PC-9 (cell line): ENCODE data around the gene RNF5. TPM values are rescaled to one million over a fixed set of nuclear protein-coding genes. Genes with fewer than 3 reads are reported as not detected.

ENCODE experiments used
- BruUV-seq: library from RNA; stranded (reverse); fragments of 400-500 nt; replicated peaks from 2 replicates; lab custom pipeline; 2021; lab: Mats Ljungman, UMichigan
- CTCF ChIA-PET: fragments of 300-600 bp; sonication (Branson Sonifier 250); formaldehyde crosslinking; loops from one replicate; lab custom pipeline; 2022; ENCODE audit warnings: antibody characterized with exemption; lab: Charles Lee
- POLR2A ChIA-PET: fragments of 300-600 bp; sonication (Branson Sonifier 250); formaldehyde crosslinking; loops from one replicate; lab custom pipeline; 2022; ENCODE audit warnings: antibody characterized with exemption; ENCODE audit not compliant: unreplicated experiment; lab: Charles Lee
- DNase-seq, 2 experiments: peaks; one replicate each; pipeline versions ENCODE4 v3.0.0 to v3.0.0-alpha.2; 2015 to 2022; ENCODE audit warnings: mixed read lengths in 1 of 2
- H2AFZ ChIP-seq: fragments of 200-600 bp; sonication (generic); 2 replicates; pipeline ENCODE4 v1.8.1; 2017; ENCODE audit warnings: antibody characterized with exemption
- H3F3A ChIP-seq: fragments of 200-600 bp; sonication (generic); 2 replicates; pipeline ENCODE4 v1.8.1; 2017; ENCODE audit warnings: antibody characterized with exemption, mild to moderate bottlenecking, low read depth; ENCODE audit not compliant: insufficient read depth
- H3K27ac ChIP-seq: fragments of 200-600 bp; sonication (generic); 2 replicates; pipeline ENCODE4 v1.6.1; 2016; ENCODE audit warnings: mixed run types
- H3K27me3 ChIP-seq: fragments of 200-600 bp; sonication (generic); 2 replicates; pipeline ENCODE4 v1.6.1; 2016; ENCODE audit warnings: low read depth, mixed run types; ENCODE audit not compliant: insufficient read depth
- H3K36me3 ChIP-seq: fragments of 200-600 bp; sonication (generic); 2 replicates; pipeline ENCODE4 v1.6.1; 2016; ENCODE audit warnings: low read depth, mixed run types
- H3K4me1 ChIP-seq: fragments of 200-600 bp; sonication (generic); replicated peaks from 2 replicates; pipeline ENCODE4 v1.6.1; 2016; ENCODE audit warnings: mixed run types; ENCODE audit not compliant: insufficient read depth
- H3K4me2 ChIP-seq: fragments of 200-600 bp; sonication (generic); 2 replicates; pipeline ENCODE4 v1.6.1; 2017; ENCODE audit warnings: mixed run types
- H3K4me3 ChIP-seq: fragments of 200-600 bp; sonication (generic); 2 replicates; pipeline ENCODE4 v1.6.1; 2016; ENCODE audit warnings: mixed run types
- H3K79me2 ChIP-seq: fragments of 200-600 bp; sonication (generic); 2 replicates; pipeline ENCODE4 v1.6.1; 2017; ENCODE audit warnings: low read depth, mixed run types
- H3K9me2 ChIP-seq: fragments of 200-600 bp; sonication (generic); 2 replicates; pipeline ENCODE4 v1.8.1; 2017; ENCODE audit warnings: mild to moderate bottlenecking; ENCODE audit not compliant: insufficient read depth
- H3K9me3 ChIP-seq: fragments of 200-600 bp; sonication (generic); 2 replicates; pipeline ENCODE4 v1.8.1; 2016; ENCODE audit warnings: low read depth; ENCODE audit not compliant: insufficient read depth
- H4K20me1 ChIP-seq: fragments of 200-600 bp; sonication (generic); 2 replicates; pipeline ENCODE4 v1.8.1; 2017; ENCODE audit not compliant: insufficient read depth
- EZH2 ChIP-seq: fragments of 200-600 bp; sonication (generic); IDR thresholded peaks from 2 replicates; pipeline ENCODE4 v1.8.0; 2017; ENCODE audit warnings: antibody characterized with exemption, low read depth
- intact Hi-C: fragments of 100-400 bp; cut with micrococcal nuclease; formaldehyde crosslinking; loops from one replicate; pipeline ENCODE4 v1.10.0; 2022; ENCODE audit not compliant: unreplicated experiment
- total RNA-seq: library from RNA; stranded (reverse); gene quantifications from 2 replicates; pipeline ENCODE4 v1.2.3, GENCODE V29; 2021
- TF ChIP-seq, protein P1 (sequence below): fragments of 200-600 bp; sonication (generic); conservative IDR thresholded peaks from 2 replicates; pipeline ENCODE4 v1.6.1; 2017; ENCODE audit warnings: mixed run types, antibody characterized with exemption, mild to moderate bottlenecking, moderate library complexity

RNF5 gene
- total RNA-seq, 1 experiment from 2014 or later = 45.6 TPM

DNA sequence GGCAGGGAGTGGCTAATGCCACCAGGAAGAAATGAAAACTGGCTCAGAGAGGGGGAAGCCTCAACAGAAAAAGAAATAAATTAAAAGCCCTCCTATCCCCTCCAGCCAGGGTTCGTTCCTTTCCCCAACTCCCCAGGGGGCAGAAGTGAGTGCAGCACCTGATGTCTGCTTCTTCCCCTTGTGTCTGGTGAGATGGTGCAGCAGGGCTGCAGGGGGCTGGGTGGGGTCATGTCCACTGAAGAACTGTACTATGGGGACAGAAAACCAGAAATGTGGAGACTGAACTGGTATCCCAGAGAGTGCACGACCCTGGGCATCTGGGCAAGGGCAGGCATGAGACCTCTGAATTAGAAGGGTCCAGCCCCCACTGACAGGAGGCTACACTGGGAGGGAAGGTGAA is 9.9 kb upstream of the RNF5 start:
- Histone ChIP-seq H3K4me1 (0 out of 2 replicates have a peak, but pooled peaks cover 6% of the 10 kb centered on the region), H3K4me2 (no peak overlapping the region), H2AFZ (no peak overlapping the region), H3K27me3 (no peaks in the 10 kb centered on the region), H3K4me3 (no peak overlapping the region), H3K9me2 (no peaks in the 10 kb centered on the region), H3K9me3 (no peaks in the 10 kb centered on the region), H3K36me3 (no peaks in the 10 kb centered on the region), H3K79me2 (no peaks in the 10 kb centered on the region), H3F3A (peaks cover 17% of the 10 kb centered on the region; the same call in 1 of the 2 replicates), H3K27ac (no peak overlapping the region), H4K20me1 (no peaks in the 10 kb centered on the region)
- POLR2A ChIA-PET = no interaction called here
- intact Hi-C loops = no loop called here
- no peak for DNase-seq
- CTCF ChIA-PET = interaction anchor here (1.2 kb wide), 1 partner anchor 17 kb away, joined by 5 read pairs; no protein-coding TSS in a partner anchor
- no TSS peak for BruUV-seq
- TF ChIP-seq EZH2 = no peak

DNA sequence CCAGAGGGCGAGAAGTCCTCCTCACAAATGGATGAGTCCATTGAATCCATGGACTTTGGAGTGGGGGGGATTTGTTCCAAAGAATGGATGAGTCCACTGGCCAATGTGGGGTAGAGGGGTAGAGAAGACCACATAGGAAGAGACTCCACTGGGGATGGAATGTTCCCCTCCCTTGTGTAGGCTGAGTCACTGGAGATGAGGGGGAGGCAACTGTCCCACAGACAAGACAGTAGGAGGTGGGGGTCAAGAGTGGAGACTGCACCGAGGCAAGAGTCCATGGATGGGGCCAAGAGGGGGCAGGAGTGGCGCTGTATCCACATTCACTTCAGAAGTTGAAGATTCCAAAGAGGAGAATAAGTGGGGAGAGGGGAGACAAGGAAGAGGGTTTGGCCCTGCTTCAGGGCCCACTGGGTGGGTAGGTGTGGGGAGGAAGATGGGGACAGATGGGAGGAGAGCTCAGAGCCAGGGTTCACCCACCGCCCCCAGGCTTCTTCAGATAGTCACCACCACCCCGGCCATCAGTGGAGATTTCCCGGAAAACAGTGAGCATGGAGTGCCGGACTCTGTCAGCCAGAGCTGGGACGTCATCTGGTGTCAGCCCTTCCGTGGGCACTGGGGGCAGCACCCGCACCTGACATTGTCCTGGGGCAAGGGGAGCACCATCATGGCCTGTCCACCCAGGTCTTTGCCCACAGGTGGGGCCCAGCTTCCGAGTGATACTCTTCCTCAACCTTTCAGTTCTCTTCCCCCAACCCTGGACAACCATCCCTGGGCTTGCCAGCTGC is 9.2 kb upstream of the RNF5 start:
- Histone ChIP-seq H3K4me3 (no peak overlapping the region), H3F3A (peaks cover 17% of the 10 kb centered on the region; the same call in 1 of the 2 replicates), H2AFZ (no peak overlapping the region), H3K4me1 (0 out of 2 replicates have a peak, but pooled peaks cover 7% of the 10 kb centered on the region), H3K27ac (no peak overlapping the region), H3K36me3 (no peaks in the 10 kb centered on the region), H3K9me2 (no peaks in the 10 kb centered on the region), H3K4me2 (no peak overlapping the region), H3K27me3 (no peaks in the 10 kb centered on the region), H3K79me2 (no peaks in the 10 kb centered on the region), H4K20me1 (no peaks in the 10 kb centered on the region), H3K9me3 (no peaks in the 10 kb centered on the region)
- ChIA-PET POLR2A (interaction anchor here (0.6 kb wide), 2 partner anchors 33 to 271 kb away, joined by 3 to 18 read pairs; no protein-coding TSS in a partner anchor), CTCF (interaction anchor here (1.2 kb wide), 1 partner anchor 18 kb away, joined by 5 read pairs; no protein-coding TSS in a partner anchor)
- TSS peak; percentile 29 for BruUV-seq
- no peak for TF ChIP-seq EZH2
- TF ChIP-seq, protein P1, sequence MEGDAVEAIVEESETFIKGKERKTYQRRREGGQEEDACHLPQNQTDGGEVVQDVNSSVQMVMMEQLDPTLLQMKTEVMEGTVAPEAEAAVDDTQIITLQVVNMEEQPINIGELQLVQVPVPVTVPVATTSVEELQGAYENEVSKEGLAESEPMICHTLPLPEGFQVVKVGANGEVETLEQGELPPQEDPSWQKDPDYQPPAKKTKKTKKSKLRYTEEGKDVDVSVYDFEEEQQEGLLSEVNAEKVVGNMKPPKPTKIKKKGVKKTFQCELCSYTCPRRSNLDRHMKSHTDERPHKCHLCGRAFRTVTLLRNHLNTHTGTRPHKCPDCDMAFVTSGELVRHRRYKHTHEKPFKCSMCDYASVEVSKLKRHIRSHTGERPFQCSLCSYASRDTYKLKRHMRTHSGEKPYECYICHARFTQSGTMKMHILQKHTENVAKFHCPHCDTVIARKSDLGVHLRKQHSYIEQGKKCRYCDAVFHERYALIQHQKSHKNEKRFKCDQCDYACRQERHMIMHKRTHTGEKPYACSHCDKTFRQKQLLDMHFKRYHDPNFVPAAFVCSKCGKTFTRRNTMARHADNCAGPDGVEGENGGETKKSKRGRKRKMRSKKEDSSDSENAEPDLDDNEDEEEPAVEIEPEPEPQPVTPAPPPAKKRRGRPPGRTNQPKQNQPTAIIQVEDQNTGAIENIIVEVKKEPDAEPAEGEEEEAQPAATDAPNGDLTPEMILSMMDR = no peak
- intact Hi-C loops = no loop called here
- no peak for DNase-seq

DNA sequence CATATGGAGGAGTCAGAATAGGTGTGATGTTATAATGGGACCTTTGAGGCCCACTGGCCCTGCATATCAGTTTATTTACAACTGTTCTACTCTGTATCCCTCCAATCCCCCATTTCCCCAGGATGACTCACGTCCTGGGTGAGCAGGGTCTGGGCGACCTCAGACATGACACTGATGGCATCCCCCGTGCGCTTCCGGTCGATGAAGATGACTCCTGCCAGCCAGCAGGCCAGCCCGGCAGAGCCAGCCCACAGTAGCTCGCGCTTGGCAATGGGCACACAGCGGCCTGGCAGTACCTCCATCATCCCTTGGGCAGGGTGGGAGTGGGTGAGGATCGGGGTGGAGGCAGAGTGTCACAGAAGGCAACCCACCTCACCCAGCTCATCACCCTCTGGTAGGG is 7.9 kb upstream of the RNF5 start:
- H3K27me3 ChIP-seq = no peaks in the 10 kb centered on the region
- intact Hi-C loops = loop anchor here (10.0 kb wide), 1 partner anchor 505 kb away; the partner anchor contains the start of genes C6orf47, CSNK2B, GPANK1 and LY6G5B
- H3K79me2 ChIP-seq = peaks cover 13% of the 10 kb centered on the region
- H3K36me3 ChIP-seq = no peaks in the 10 kb centered on the region
- ChIA-PET CTCF (no interaction called here), POLR2A (no interaction called here)
- H3K9me2 ChIP-seq = no peaks in the 10 kb centered on the region
- no peak overlapping the region for H2AFZ ChIP-seq
- H3K4me1 ChIP-seq = peaks cover 15% of the 10 kb centered on the region
- H3K4me3 ChIP-seq = no peak overlapping the region
- BruUV-seq = no TSS peak
- TF ChIP-seq EZH2 = no peak
- TF ChIP-seq, protein P1 = no peak
- DNase-seq = no peak
- no peaks in the 10 kb centered on the region for H4K20me1 ChIP-seq
- no peaks in the 10 kb centered on the region for H3K9me3 ChIP-seq
- H3K4me2 ChIP-seq = no peak overlapping the region
- H3K27ac ChIP-seq = no peak overlapping the region
- peaks cover 14% of the 10 kb centered on the region; the same call in 1 of the 2 replicates for H3F3A ChIP-seq
